ENCODE measurements around the gene AATF.

AATF gene

GRCh38 chr17:36937959-36938565, 10.7 kb upstream of the AATF start:
- Histone ChIP-seq H3K27me3 (replicated peaks; ENCODE audit: control insufficient read depth, insufficient read depth, low read length) (peaks cover 97% of the 10 kb centered on the region), H3K9ac (ENCODE audit: low read length) (no peak overlapping the region), H3K4me1 (ENCODE audit: control insufficient read depth, insufficient read depth, low read length) (peaks cover 8% of the 10 kb centered on the region), H3K4me3 (ENCODE audit: low read length) (no peak overlapping the region), H3K36me3 (ENCODE audit: control insufficient read depth, insufficient read depth, low read length, severe bottlenecking) (no peaks in the 10 kb centered on the region), H3K9me3 (ENCODE audit: control insufficient read depth, low read length) (peaks cover 5% of the 10 kb centered on the region)
- DNase-seq (ENCODE audit: low read depth), result no peak

- H3K9me3 ChIP-seq (ENCODE audit: control insufficient read depth, low read length), result peaks cover 5% of the 10 kb centered on the region
- H3K4me1 ChIP-seq (ENCODE audit: control insufficient read depth, insufficient read depth, low read length), result peaks cover 8% of the 10 kb centered on the region
- DNase-seq (ENCODE audit: low read depth), result no peak
- H3K36me3 ChIP-seq (ENCODE audit: control insufficient read depth, insufficient read depth, low read length, severe bottlenecking), result no peaks in the 10 kb centered on the region
- no peak overlapping the region for H3K4me3 ChIP-seq (ENCODE audit: low read length)
- H3K27me3 ChIP-seq (replicated peaks; ENCODE audit: control insufficient read depth, insufficient read depth, low read length), result peaks cover 97% of the 10 kb centered on the region
- H3K9ac ChIP-seq (ENCODE audit: low read length), result no peak overlapping the region
These were observed 10.1 kb upstream of the AATF start for GRCh38 chr17:36938566-36939051.

GRCh38 chr17:36939052-36939801, 9.5 kb upstream of the AATF start:
- DNase-seq (ENCODE audit: low read depth), result no peak
- H3K4me1 ChIP-seq (ENCODE audit: control insufficient read depth, insufficient read depth, low read length), result peaks cover 8% of the 10 kb centered on the region
- peaks cover 5% of the 10 kb centered on the region for H3K9me3 ChIP-seq (ENCODE audit: control insufficient read depth, low read length)
- H3K4me3 ChIP-seq (ENCODE audit: low read length), result no peak overlapping the region
- no peak overlapping the region for H3K9ac ChIP-seq (ENCODE audit: low read length)
- no peaks in the 10 kb centered on the region for H3K36me3 ChIP-seq (ENCODE audit: control insufficient read depth, insufficient read depth, low read length, severe bottlenecking)
- peaks cover 97% of the 10 kb centered on the region for H3K27me3 ChIP-seq (replicated peaks; ENCODE audit: control insufficient read depth, insufficient read depth, low read length)

GRCh38 chr17:36939802-36940312, 8.9 kb upstream of the AATF start:
- DNase-seq (ENCODE audit: low read depth), result no peak
- H3K4me1 ChIP-seq (ENCODE audit: control insufficient read depth, insufficient read depth, low read length), result peaks cover 8% of the 10 kb centered on the region
- no peak overlapping the region for H3K4me3 ChIP-seq (ENCODE audit: low read length)
- H3K9me3 ChIP-seq (ENCODE audit: control insufficient read depth, low read length), result peaks cover 5% of the 10 kb centered on the region
- H3K36me3 ChIP-seq (ENCODE audit: control insufficient read depth, insufficient read depth, low read length, severe bottlenecking), result no peaks in the 10 kb centered on the region
- H3K9ac ChIP-seq (ENCODE audit: low read length), result no peak overlapping the region
- peaks cover 97% of the 10 kb centered on the region for H3K27me3 ChIP-seq (replicated peaks; ENCODE audit: control insufficient read depth, insufficient read depth, low read length)

- Histone ChIP-seq H3K27me3 (replicated peaks; ENCODE audit: control insufficient read depth, insufficient read depth, low read length) (peaks cover 97% of the 10 kb centered on the region), H3K4me1 (ENCODE audit: control insufficient read depth, insufficient read depth, low read length) (peaks cover 8% of the 10 kb centered on the region), H3K9ac (ENCODE audit: low read length) (no peak overlapping the region), H3K9me3 (ENCODE audit: control insufficient read depth, low read length) (peaks cover under 1% of the 10 kb centered on the region), H3K4me3 (ENCODE audit: low read length) (no peak overlapping the region), H3K36me3 (ENCODE audit: control insufficient read depth, insufficient read depth, low read length, severe bottlenecking) (no peaks in the 10 kb centered on the region)
- DNase-seq (ENCODE audit: low read depth), result no peak
These were observed 8.2 kb upstream of the AATF start for GRCh38 chr17:36940313-36941264.

- no peak for DNase-seq (ENCODE audit: low read depth)
- no peak overlapping the region for H3K4me3 ChIP-seq (ENCODE audit: low read length)
- no peaks in the 10 kb centered on the region for H3K36me3 ChIP-seq (ENCODE audit: control insufficient read depth, insufficient read depth, low read length, severe bottlenecking)
- peaks cover 8% of the 10 kb centered on the region for H3K4me1 ChIP-seq (ENCODE audit: control insufficient read depth, insufficient read depth, low read length)
- peaks cover 97% of the 10 kb centered on the region for H3K27me3 ChIP-seq (replicated peaks; ENCODE audit: control insufficient read depth, insufficient read depth, low read length)
- no peak overlapping the region for H3K9ac ChIP-seq (ENCODE audit: low read length)
- no peaks in the 10 kb centered on the region for H3K9me3 ChIP-seq (ENCODE audit: control insufficient read depth, low read length)
These were observed 7.3 kb upstream of the AATF start for GRCh38 chr17:36941265-36942010.

GRCh38 chr17:36942019-36942599, 6.6 kb upstream of the AATF start:
- Histone ChIP-seq H3K36me3 (ENCODE audit: control insufficient read depth, insufficient read depth, low read length, severe bottlenecking) (no peaks in the 10 kb centered on the region), H3K27me3 (replicated peaks; ENCODE audit: control insufficient read depth, insufficient read depth, low read length) (peaks cover 98% of the 10 kb centered on the region), H3K9ac (ENCODE audit: low read length) (no peak overlapping the region), H3K4me3 (ENCODE audit: low read length) (no peak overlapping the region), H3K9me3 (ENCODE audit: control insufficient read depth, low read length) (no peaks in the 10 kb centered on the region), H3K4me1 (ENCODE audit: control insufficient read depth, insufficient read depth, low read length) (peaks cover 5% of the 10 kb centered on the region)
- no peak for DNase-seq (ENCODE audit: low read depth)

GRCh38 chr17:36942631-36943125, 6.1 kb upstream of the AATF start:
- no peaks in the 10 kb centered on the region for H3K36me3 ChIP-seq (ENCODE audit: control insufficient read depth, insufficient read depth, low read length, severe bottlenecking)
- no peak overlapping the region for H3K9ac ChIP-seq (ENCODE audit: low read length)
- peaks cover 98% of the 10 kb centered on the region for H3K27me3 ChIP-seq (replicated peaks; ENCODE audit: control insufficient read depth, insufficient read depth, low read length)
- no peaks in the 10 kb centered on the region for H3K9me3 ChIP-seq (ENCODE audit: control insufficient read depth, low read length)
- no peak for DNase-seq (ENCODE audit: low read depth)
- peaks cover 4% of the 10 kb centered on the region for H3K4me1 ChIP-seq (ENCODE audit: control insufficient read depth, insufficient read depth, low read length)
- H3K4me3 ChIP-seq (ENCODE audit: low read length), result no peak overlapping the region

GRCh38 chr17:36943250-36944191, 5.2 kb upstream of the AATF start:
- DNase-seq (ENCODE audit: low read depth), result no peak

More at GRCh38 chr17:36943250-36944191, 5.2 kb upstream of the AATF start:
- no peaks in the 10 kb centered on the region for H3K36me3 ChIP-seq (ENCODE audit: control insufficient read depth, insufficient read depth, low read length, severe bottlenecking)
- no peaks in the 10 kb centered on the region for H3K9me3 ChIP-seq (ENCODE audit: control insufficient read depth, low read length)
- peaks cover 93% of the 10 kb centered on the region for H3K27me3 ChIP-seq (replicated peaks; ENCODE audit: control insufficient read depth, insufficient read depth, low read length)
- no peak overlapping the region for H3K9ac ChIP-seq (ENCODE audit: low read length)
- H3K4me3 ChIP-seq (ENCODE audit: low read length), result no peak overlapping the region
- peaks cover 6% of the 10 kb centered on the region for H3K4me1 ChIP-seq (ENCODE audit: control insufficient read depth, insufficient read depth, low read length)

Data from adipocyte (in vitro differentiated cells).